Activated CD8-positive, alpha-beta memory T cell treated with anti-CD3 and anti-CD28 coated beads, Interleukin-2, amount 50 U/mL, for 1 hour (primary cell): ENCODE data around the gene MAP7.

Source experiments
- DNase-seq: peaks from one replicate; pipeline ENCODE4 v3.0.0-alpha.2; 2020; ENCODE audit errors: extremely low read depth

MAP7 gene

GRCh38 chr6:136303516-136303915, 246.7 kb downstream of the MAP7 start:
- DNase-seq = no peak

- no peak for DNase-seq
Measured at GRCh38 chr6:136294621-136295020, 255.6 kb downstream of the MAP7 start.
